Fibroblast of skin of left biceps (primary cell): Measurements from ENCODE around the gene TOE1.

Experiments used
- DNase-seq, 2 experiments: peaks; one replicate each; pipeline ENCODE4 v3.0.0-alpha.2; 2013; ENCODE audit warnings: low read depth in 2 of 2

TOE1 gene

DNA sequence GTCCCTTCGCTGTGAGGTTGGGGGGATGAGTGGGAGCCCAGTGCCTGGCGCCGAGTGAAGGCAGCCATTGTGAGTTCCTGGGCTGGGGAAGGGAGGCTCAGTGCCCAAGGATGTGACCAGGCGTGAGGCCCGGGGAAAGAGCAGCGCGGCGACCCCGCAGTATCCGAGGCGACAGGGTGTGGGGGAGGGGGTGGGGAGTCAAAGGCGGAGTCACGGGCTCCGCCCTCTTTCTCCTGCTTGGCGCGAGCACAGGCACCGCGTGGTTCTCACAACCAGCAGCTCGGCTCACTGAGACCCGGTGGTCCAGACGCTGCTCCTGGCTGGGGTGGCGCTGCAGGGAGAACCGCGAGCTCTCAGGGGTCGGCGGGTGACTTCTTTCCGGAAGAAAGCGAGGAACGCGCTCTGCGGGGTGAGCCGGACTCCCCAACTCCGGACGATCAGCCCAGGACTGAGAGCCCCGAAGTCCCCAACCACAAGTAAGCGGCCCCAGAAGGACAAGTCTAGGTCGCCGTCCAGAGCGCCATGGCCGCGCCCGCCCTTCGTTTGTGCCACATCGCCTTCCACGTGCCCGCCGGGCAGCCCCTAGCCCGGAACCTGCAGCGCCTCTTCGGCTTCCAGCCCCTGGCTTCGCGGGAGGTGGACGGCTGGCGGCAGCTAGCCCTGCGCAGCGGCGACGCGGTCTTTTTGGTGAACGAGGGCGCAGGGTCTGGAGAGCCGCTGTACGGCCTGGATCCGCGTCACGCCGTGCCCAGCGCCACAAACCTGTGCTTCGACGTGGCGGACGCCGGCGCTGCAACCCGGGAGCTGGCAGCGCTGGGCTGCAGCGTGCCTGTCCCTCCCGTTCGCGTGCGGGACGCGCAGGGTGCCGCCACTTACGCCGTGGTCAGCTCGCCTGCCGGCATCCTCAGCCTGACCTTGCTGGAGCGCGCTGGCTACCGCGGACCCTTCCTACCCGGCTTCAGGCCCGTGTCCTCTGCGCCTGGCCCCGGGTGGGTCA, 13.0 kb upstream of the TOE1 start, which contains the start of gene HPDL:
Gene HPDL (plus strand): TSS at position 269 of the 997 bp plus-strand sequence. CDS start 254 bp downstream, at position 523.
- DNase-seq, result no peak

DNA sequence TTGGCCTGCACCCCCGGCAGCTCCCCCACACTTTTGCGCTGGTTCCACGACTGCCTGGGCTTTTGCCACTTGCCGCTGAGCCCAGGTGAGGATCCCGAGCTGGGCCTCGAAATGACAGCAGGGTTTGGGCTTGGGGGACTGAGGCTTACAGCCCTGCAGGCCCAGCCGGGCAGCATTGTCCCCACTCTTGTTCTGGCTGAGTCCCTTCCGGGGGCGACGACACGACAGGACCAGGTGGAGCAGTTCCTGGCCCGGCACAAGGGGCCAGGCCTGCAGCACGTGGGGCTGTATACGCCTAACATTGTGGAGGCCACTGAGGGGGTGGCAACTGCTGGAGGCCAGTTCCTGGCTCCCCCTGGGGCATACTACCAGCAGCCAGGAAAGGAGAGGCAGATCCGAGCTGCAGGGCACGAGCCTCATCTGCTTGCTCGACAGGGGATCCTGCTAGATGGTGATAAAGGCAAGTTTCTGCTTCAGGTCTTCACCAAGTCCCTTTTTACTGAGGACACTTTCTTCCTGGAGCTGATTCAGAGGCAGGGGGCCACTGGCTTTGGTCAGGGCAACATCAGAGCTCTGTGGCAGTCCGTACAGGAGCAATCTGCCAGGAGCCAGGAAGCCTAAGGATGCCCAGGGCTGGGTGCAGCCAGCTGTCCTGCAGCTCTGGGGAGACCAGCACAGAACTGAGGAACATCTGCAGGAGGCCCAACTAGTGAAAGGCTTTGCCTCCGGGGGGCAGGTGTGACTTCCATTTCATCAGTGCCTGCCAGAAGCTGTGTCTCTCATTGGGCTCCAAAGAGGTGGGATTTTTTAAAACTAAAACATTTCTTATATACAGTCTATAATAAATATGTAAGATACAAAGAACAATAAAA, 12.1 kb upstream of the TOE1 start:
- no peak for DNase-seq

DNA sequence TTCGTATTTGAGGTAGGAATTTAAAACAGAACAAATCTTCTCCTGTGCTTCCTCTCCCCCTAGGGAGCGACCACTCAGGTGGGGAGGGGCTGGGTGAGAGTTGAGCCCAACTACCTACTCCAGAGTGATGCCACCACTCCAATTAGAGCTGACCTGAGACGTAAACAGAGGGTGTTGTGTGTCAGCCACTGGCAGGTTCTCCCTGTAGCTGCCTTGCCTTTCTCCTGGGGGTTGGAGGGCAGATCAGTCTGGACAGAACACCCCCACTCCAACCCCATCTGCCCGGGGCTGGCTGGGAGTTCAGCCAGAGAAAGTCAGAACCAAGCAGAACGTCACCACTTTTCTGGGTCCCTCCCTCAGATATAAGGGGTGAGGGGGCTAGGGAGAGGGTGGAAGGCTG, 11.3 kb upstream of the TOE1 start:
- no peak for DNase-seq

DNA sequence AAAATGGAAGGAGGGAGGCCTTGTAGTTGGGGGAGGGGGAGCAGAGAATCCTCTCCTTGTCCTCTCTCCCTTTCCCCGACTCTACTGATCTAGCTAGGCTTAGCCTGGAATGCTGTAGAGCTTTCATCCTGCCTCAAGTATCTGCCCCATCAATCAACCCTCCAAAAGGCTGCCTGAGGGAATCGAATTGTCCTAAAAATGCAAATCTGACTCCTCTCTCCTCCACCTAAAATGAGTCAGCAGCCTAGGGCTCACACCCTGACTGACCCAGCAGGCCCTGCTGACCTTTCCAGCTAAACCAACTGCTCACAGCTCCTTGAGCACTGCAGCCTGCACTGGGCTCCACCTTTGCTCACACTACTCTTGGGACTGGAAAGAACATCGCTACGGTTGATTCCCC, 10.5 kb upstream of the TOE1 start:
- no peak for DNase-seq

DNA sequence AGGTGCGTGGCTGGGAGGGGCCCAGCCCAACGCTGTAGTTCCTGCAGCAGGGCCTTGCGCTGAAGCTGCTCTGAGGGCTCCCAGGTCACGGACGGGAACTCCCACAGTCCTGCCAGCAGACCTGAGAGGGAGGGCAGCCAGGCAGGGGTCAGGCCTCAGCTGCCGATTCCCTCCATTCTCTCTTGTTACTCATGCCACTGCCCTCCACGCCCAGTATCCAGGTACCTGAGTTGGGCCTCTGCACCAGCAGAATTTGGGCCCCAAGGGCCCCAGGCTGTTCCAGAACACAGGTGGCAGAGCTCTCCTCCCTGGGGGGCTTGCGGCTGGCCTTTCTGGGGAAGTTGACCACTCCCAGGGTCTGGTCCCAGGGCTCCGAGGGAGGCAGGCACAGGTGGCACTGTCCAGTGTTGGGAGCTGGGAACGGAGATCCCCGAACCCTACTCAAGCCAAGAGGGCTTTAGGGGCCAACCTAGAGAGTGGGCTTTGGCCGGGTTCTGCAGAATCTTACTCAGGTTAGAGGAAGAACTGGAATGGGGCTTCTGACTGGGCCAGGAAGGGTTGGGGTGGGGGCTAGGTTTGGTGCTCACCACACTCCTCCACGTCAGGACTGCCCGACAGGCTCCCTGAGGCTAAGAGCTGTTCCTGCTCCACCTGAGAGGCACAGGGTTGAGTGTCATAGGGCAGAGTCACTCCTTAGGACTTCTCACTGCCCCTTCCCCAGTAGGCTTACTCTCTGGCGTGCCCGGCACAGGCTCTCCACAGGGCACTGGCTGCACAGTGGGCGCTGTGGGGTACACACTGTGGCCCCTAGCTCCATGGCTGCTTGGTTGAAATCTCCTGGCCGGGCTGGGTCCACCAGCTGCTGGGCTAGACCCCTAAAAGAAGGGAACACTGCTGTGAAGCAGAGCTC, 8.3 kb upstream of the TOE1 start:
- DNase-seq, result no peak

DNA sequence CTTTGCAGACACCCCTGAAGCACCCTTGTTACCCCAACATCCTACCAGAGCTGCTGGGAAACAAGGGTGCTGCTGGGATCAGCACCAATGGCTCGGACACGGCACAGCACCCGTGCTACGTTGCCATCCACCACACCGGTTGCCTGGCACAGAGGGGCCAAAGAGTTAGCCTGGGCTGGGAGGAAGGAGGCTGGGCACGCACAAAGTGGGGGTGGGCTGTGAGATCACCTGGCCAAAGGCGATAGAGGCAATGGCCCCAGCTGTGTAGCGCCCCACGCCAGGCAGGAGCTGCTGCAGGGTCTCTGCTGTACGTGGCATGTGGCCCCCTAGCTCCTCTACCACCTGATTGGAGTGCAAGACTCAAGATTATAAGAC, 7.6 kb upstream of the TOE1 start:
- no peak for DNase-seq

DNA sequence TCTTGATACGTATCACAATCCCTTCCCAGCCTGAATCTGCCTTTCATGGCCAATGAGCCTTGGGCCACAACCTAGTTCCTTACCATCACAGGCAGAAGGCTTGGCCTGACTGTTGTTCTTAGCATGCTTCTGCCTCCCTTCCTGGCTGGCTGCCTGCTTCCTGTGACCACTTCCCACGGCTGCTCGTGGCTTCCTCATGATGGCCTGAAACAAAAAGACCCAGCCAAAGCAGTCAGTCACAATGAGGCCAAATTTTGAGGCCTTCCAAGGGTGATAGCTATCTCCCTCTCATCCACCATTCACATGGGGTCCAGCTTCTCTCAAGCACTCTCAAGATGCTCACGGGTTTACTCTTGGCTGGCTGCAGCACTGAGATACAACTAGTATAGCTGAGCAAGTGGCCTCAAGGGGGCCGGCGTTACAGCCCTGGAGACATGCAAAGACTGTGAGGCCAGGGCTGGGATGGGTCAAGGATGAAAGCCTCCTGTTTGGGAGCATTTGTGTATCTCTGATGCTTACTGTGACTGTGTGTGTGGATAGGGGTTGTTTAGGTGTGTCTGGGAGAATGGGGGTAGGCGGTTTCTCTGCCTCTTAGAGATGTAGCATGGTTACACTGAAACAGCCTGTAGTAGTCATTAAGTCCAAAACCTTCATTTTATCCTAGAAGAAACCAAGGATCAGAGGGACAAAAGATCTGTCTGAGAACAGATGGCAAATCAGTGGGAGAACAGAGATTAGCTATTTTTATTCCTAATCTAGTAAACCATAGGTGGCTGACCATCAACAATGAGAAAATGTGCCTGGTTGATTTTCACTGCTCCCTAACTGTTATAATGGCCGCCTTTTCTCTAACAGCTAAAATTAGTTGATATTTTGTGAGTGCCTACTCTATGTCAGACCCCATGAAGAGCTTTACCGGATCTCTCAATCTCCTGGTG, 5.4 kb upstream of the TOE1 start:
- DNase-seq, result no peak

DNA sequence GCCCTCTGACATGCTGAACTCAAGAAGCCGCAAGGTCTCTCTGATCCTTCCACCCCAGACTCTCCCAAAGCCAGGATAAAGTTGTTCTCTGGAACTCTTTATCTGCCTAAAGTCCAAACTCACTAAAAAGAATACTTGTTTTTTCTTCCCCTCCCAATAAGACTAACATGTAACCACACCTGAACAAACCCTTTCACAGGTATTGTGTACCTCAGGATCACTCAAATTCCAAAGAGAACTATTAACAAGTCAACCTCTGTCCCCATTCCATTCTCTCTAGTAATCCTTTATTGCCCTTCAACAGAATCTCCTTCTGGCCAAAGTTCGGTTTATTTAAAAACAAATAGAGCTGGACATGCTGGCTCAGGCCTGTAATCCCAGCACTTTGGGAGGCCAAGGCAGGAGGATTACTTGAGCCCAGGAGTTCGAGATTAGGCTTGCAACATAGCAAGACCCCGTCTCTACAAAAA, 4.1 kb upstream of the TOE1 start:
- DNase-seq, result no peak

DNA sequence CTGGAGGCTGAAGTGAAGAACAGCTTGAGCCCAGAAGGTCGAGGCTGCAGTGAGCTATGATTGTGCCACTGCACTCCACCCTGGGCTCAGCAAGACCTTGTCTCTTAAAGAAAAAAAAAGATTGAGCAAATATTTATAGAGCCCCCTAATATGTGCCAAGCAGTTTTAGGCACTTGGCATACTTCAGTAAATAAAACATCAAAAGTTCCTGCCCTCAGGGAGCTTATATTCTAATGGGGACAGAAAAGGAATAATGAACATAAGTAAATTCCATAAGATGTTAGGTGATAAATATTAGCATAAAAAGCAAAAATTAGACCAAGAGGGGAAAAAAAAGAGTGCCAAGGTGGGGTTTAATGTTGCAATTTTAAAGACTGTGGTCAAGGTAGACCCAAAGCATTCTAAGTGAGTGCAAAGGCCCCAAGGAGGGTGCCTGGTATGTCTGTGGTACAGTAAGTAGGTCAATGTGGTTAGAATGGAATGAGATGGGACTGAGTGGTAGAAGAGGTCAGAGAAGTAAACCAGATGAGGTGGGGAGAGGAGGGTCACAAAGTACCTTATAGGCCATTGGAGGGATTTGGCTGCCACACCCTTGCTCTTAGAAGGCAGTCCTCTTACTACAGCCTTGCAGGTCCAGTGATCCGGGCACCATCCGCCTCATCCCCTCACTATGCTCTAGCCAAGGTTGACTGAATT, 2.2 kb upstream of the TOE1 start:
- no peak for DNase-seq

DNA sequence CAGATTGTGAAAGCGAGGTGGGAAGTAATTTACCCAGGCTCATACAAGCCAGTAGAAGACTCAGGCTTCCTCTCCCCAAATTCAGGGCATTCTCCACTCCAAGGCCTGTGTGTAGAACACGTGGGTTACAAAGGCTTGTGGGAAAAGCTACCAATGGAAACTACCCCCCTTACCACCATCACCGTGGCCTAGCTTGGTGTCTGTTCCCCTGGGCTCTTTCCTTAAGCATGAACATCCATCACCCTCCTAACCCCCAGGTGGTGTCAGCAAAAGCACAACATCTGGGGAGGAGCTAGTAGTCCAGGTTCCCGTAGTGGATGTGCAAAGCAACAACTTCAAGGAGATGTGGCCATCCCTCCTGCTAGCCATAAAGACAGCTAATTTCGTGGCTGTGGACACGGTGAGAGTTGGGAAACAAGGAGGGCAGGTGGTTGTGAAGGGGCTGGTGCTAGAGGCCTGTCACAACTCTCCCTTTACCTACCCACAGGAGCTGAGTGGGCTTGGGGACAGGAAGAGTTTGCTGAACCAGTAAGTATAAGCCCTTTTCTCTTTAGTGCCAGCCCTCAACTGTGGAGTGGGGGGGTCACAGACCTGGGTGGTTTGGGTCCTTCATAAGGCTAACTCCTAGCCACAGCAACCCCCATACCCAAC, 971 bp downstream of the TOE1 start:
- no peak for DNase-seq

DNA sequence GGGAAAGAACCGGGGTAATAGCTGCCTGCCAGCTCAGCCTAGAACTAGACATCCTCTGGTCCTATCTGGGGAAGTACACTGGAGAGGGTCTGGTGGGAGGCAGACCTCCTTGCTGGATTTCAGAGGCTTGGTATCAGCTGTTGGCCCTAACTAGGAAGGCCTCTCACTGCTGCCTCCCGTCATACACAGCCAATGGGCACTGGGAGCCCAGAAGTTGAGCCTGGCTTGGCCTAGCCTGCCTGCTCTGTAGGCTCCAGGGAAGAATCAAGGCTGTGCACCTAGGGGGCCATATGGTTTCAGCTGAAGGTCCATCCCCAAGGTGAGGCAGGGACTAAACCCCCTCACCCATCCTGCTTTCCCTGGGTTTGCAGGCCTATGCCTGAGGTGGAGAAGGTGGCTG, 4.5 kb downstream of the TOE1 start:
- no peak for DNase-seq

DNA sequence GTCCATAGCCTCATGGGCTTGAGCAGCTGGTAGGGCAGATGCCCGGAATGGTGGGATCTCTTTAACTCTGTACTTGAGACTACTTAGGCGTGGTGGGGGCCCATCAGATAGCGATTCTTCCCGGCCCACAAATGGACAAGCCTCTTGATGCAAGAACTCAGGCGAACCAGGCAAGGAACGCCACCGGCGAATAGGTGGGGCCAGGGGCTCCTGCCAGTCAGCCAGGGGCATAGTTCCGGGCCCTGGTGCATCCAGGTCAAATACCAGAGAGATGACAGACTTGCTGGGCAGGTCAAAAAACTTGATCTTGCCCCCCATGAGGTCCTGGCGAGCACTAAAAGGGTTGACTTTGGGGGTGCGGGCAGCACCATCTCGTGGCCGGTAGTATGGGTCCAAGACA, 5.0 kb downstream of the TOE1 start:
- DNase-seq, result no peak

DNA sequence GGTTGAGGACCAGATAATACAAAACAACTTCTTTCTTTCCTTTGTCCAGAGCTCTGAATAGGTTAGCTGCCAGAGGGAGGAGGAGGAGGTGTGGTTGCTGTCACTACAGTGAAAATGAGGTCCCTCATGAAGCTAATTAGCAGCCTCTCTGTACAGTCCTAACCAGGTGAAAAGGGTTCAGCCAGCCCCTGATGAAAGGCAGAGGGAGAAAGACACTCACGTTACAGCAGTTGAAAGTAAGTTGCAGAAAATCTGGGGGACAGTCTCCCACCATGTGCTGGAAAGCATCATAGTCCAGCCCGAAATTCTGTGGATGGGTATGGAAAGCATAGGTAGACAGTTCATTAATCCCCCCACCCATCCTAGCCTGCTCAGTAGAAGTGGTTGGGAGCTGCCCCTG, 6.5 kb downstream of the TOE1 start:
- DNase-seq, result no peak

DNA sequence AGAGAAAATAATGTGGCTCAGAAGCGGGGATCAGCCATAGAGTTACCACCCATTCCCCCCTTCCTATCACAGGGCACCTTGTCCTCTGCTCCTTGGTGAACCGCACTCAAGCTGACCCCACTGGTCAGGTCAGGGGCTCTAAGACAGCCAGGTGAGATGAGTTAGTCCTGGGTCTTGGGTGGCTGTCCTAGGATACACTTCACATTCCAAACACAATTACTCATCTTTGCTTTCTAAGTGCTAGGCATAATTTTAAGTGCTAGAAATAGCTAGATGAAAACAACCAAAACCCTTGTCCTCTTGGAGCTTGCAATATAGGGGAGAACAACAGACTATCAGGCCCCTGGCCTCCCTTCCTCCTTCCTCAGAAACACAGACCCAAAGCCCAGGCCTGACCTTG, 8.1 kb downstream of the TOE1 start:
- no peak for DNase-seq

DNA sequence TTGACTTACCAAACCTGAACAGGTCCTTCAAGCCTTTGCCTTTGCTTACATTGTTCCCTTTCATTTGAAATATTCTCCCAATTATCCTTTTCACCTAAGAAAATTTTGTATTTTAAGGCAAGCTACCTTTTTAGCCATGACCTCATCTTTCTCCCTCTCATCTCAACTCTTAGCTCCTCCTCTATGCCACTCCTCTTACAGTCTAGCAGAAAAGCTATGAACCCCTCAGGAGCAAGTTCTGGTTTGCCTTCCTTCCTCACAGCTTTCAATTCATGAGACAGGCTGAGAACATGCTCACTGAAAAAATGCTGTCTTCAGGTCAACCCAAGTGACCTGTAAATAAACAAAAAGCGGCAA, 8.6 kb downstream of the TOE1 start:
- DNase-seq, result no peak

DNA sequence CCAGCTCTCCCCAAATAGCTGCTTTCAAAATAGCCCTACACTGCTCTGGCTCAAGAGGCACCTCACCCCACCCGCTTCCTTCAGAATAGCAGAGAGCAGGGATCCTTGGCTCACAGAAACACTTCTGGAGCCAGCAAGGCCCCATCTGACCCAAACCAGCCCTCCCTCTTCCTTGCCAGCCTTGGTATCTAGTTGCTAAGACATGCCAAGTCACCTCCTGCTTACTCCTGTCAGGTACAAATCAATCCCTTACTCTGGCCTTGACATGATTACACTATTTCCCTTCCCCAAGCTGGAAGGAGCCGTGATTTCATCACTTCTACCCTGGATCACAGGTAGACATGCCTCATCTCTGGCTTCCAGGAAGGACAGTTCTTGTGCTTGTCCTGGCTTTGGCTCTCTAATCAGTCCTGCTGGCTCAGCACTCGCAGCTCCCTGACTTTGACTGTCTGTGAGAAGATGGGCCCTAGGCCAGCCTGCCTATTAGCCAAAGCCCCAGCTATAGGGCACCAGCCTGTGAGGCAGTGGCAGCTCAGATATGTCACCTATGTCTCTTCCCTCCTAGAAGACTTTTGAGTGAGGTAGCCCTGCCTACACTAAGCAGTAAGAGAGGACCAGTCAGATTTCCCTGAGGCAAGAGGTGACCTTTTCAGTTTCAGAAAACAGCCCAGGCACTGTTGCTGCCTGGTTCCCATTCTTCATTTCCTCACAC, 9.2 kb downstream of the TOE1 start:
- DNase-seq, result no peak

DNA sequence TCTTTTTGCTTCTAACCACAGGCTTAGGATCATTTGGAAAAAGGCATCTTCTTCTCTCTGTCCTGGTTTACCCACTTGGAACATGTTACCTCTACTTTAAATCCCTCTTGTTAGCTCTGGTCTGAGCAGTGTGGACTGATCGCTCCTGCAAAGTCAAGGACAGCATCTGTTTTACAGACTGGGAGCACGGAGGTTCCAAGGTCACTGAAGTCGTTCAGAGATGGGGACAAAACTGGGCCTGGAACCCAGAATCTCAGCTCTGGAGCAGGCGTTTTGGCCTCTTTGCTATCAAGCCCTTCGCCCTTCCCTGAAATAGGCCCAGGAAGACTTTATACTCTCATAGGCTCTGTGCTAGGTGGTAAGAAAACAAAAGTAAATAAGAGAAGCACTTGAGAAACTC, 11.5 kb downstream of the TOE1 start:
- no peak for DNase-seq

DNA sequence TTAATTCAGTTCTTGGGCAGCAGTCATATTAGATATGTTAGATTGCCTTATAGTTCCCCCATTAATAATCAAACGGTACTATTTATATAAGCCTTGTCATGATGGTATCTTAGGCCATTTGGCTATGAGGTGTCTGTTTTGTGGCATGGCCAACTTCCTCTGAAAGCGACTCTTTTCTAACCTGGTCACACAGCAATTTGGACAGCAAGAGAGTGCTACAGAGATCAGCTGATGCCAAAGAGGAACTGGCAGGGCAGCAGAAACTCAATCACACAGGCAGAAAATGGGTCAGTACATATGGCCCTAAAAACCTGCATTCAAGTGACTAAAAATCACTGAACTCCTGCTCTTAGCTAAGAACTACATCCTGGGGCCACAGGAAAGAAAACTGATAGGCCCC, 13.7 kb downstream of the TOE1 start:
- no peak for DNase-seq

DNA sequence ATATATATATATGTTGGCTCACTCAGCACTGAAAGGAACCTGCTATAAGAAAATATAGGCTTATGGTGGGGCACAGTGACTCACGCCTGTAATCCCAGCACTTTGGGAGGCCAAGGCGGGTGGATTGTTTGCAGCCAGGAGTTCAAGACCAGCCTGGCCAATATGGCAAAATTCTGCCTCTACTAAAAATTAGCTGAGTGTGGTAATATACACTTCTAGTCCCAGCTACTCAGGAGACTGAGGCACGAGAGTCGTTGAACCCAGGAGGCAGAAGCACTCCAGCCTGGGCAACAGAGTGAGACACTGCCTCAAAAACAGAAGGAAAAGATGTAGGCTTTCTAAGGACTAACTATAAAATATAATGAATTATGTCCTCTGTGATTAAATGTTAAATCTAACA, 14.9 kb downstream of the TOE1 start:
- DNase-seq, result no peak
